ENCODE data around the gene SMAP2. TPM values are rescaled to one million over a fixed set of nuclear protein-coding genes. Genes with fewer than 3 reads are reported as not detected.

Gene SMAP2
- total RNA-seq, 1 experiment from 2014 or later = 8.2 TPM

DNA sequence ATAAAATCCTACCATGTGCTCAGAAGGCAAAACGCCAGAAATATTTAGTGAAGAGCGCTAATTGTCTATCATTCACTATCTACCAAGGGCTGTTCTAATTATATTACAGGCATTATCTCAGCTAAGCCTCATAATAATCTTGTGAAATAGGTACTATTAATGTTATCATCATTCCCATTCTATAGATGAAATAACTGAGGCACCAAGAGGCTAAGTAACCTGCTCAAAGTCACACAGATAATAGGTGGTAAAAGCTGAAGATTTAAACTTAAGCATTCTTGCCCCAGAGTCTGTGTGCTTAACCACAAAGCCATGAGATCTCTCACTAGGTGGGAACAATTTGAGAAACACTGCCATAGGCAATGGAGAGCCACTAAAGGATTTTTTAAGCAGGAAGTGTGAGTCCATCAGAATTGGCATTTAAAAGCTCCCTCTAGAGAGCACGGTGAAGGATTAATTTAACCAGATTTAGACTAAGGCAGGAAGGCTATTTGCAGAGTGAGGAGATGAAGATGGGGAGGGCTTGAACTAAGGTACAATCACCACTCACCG is 1.7 kb upstream of the SMAP2 start:
- H3K27ac ChIP-seq (ENCODE audit: insufficient read length, low read depth, low read length) = no peak overlapping the region
- H3T11ph ChIP-seq (ENCODE audit: low read length) = no peak overlapping the region
- no peak overlapping the region for H2AK5ac ChIP-seq (ENCODE audit: insufficient read length, low read length)
- H4K8ac ChIP-seq (replicated peaks; ENCODE audit: insufficient read length, low read depth, low read length) = no peak overlapping the region
- peaks cover 4% of the 10 kb centered on the region for H3K23me2 ChIP-seq (ENCODE audit: insufficient read length, low read depth, low read length, poor library complexity, severe bottlenecking)
- no CpG with 5 or more reads among the region's 4 CpGs for WGBS (ENCODE audit: extremely low coverage, insufficient read length, low lambda C conversion rate)
- H3K56ac ChIP-seq (ENCODE audit: insufficient read length, low read depth, low read length) = no peak overlapping the region
- Mint-ChIP-seq H3K9me3 (no peaks in the 10 kb centered on the region), H3K27ac (no peak overlapping the region; a peak in 1 of 7 replicates), H3K4me3 (no peak overlapping the region), H3K36me3 (ENCODE audit: insufficient read depth in 1 of 3, low read depth in 3 of 3) (no peaks in the 10 kb centered on the region), H3K27me3 (ENCODE audit: low read depth) (peaks cover 12% of the 10 kb centered on the region), H3K4me1 (peaks cover 15 to 19% of the 10 kb centered on the region in 2 experiments)
- TF ChIP-seq CTCF (conservative IDR thresholded peaks at IDR 0.05) = no peak
- H2BK15ac ChIP-seq (ENCODE audit: low read depth, low read length) = no peak overlapping the region
- no peak overlapping the region for H4K5ac ChIP-seq (ENCODE audit: insufficient read length, low read depth, low read length)
- H3K23ac ChIP-seq (ENCODE audit: insufficient read length, low read depth, low read length) = no peak overlapping the region
- H4K91ac ChIP-seq (ENCODE audit: insufficient read length, low read depth, low read length) = no peak overlapping the region
- H3K4me2 ChIP-seq (ENCODE audit: insufficient read depth, insufficient read length, low read length) = no peak overlapping the region
- no peak for DNase-seq
- H3K79me1 ChIP-seq (ENCODE audit: insufficient read depth, low read depth, low read length, poor library complexity, severe bottlenecking) = no peaks in the 10 kb centered on the region
- H3K9ac ChIP-seq (ENCODE audit: extremely low read depth, insufficient read length, low read length) = no peak overlapping the region
- H2AFZ ChIP-seq (ENCODE audit: low read length) = no peak overlapping the region
- H3K9me3 ChIP-seq (ENCODE audit: control insufficient read depth, low read depth, low read length) = no peaks in the 10 kb centered on the region
- H3K27me3 ChIP-seq (ENCODE audit: insufficient read depth, low read length) = no peaks in the 10 kb centered on the region
- H3K4me1 ChIP-seq (ENCODE audit: insufficient read depth, low read length) = peaks cover 2% of the 10 kb centered on the region; the same call in 1 of the 2 replicates
- H3K18ac ChIP-seq (ENCODE audit: insufficient read length, low read depth, low read length) = no peak overlapping the region
- no peak overlapping the region for H2BK20ac ChIP-seq (ENCODE audit: low read depth, low read length, poor library complexity, severe bottlenecking)
- H3K79me2 ChIP-seq (ENCODE audit: insufficient read depth, low read length) = no peaks in the 10 kb centered on the region
- no peak overlapping the region for H3K14ac ChIP-seq (ENCODE audit: insufficient read depth, low read length)
- no peak overlapping the region for H2BK5ac ChIP-seq (ENCODE audit: insufficient read length, low read length)
- H4K20me1 ChIP-seq (ENCODE audit: control insufficient read depth, insufficient read depth, insufficient read length) = no peaks in the 10 kb centered on the region
- no peak overlapping the region for H2BK120ac ChIP-seq (ENCODE audit: low read depth, low read length, poor library complexity, severe bottlenecking)
- no peak overlapping the region for H3K4ac ChIP-seq (ENCODE audit: low read depth, low read length)
- no peak overlapping the region for H2BK12ac ChIP-seq (ENCODE audit: insufficient read length, low read depth, low read length)

Data from H9 (cell line).